ENCODE data around the gene CRYL1.

Gene CRYL1

GRCh38 chr13:20394169-20394501 is 131.5 kb downstream of the CRYL1 start:
- no peak for DNase-seq

GRCh38 chr13:20393273-20394168 is 132.1 kb downstream of the CRYL1 start:
- DNase-seq = no peak

- DNase-seq = no peak
Measured at GRCh38 chr13:20392530-20392929, 133.1 kb downstream of the CRYL1 start.

GRCh38 chr13:20391597-20392452 is 133.8 kb downstream of the CRYL1 start:
- no peak for DNase-seq

- no peak for DNase-seq
Measured at GRCh38 chr13:20390526-20391175, 135.0 kb downstream of the CRYL1 start.

- DNase-seq = no peak
Measured at GRCh38 chr13:20389696-20390525, 135.7 kb downstream of the CRYL1 start.

- no peak for DNase-seq
Measured at GRCh38 chr13:20388184-20388583, 137.5 kb downstream of the CRYL1 start.

- DNase-seq = no peak
Measured at GRCh38 chr13:20387441-20387971, 138.2 kb downstream of the CRYL1 start.

GRCh38 chr13:20387006-20387405 is 138.7 kb downstream of the CRYL1 start:
- no peak for DNase-seq

GRCh38 chr13:20383058-20383457 is 142.6 kb downstream of the CRYL1 start:
- no peak for DNase-seq

- DNase-seq = no peak
Measured at GRCh38 chr13:20381401-20381800, 144.3 kb downstream of the CRYL1 start.

GRCh38 chr13:20378721-20379120 is 146.9 kb downstream of the CRYL1 start:
- no peak for DNase-seq

GRCh38 chr13:20377720-20378119 is 147.9 kb downstream of the CRYL1 start:
- DNase-seq = no peak

- no peak for DNase-seq
Measured at GRCh38 chr13:20375871-20376270, 149.8 kb downstream of the CRYL1 start.

- DNase-seq = no peak
Measured at GRCh38 chr13:20373861-20374260, 151.8 kb downstream of the CRYL1 start.

GRCh38 chr13:20371825-20372224 is 153.8 kb downstream of the CRYL1 start:
- no peak for DNase-seq

GRCh38 chr13:20370815-20371421 is 154.7 kb downstream of the CRYL1 start:
- DNase-seq = no peak

- DNase-seq = no peak
Measured at GRCh38 chr13:20369886-20370361, 155.7 kb downstream of the CRYL1 start.

- DNase-seq = no peak
Measured at GRCh38 chr13:20366056-20366455, 159.6 kb downstream of the CRYL1 start.

- no peak for DNase-seq
Measured at GRCh38 chr13:20363603-20364002, 162.1 kb downstream of the CRYL1 start.

- DNase-seq = no peak
Measured at GRCh38 chr13:20363172-20363571, 162.5 kb downstream of the CRYL1 start.

Measured in 8988T (cell line).